ENCODE results near the gene SP6. TPM values are rescaled to one million over a fixed set of nuclear protein-coding genes. Genes with fewer than 3 reads are reported as not detected.

The SP6 gene
- total RNA-seq, 3 donors from 2014 or later, result 2.0 to 11.6 (median 4.7) TPM

GRCh38 chr17:47872651-47873161 lies 21.7 kb upstream of the SP6 start:
- intact Hi-C loops (cut with DNase I, micrococcal nuclease), result no loop called here
- DNase-seq (no peak), ATAC-seq (no peak)
- Histone ChIP-seq H3K9me3 (no peaks in the 10 kb centered on the region), H3K36me3 (ENCODE audit: low read depth) (no peaks in the 10 kb centered on the region), H3K4me1 (ENCODE audit: low read depth) (no peaks in the 10 kb centered on the region), H3K4me3 (no peak overlapping the region)
- TF ChIP-seq CTCF (IDR thresholded peaks at IDR 0.05), result no peak

GRCh38 chr17:47872019-47872650 lies 21.2 kb upstream of the SP6 start:
- intact Hi-C loops (cut with DNase I, micrococcal nuclease), result no loop called here
- H3K36me3 ChIP-seq (ENCODE audit: low read depth), result no peaks in the 10 kb centered on the region
- H3K4me1 ChIP-seq (ENCODE audit: low read depth), result no peaks in the 10 kb centered on the region
- DNase-seq, result no peak
- no peak for ATAC-seq
- no peak for TF ChIP-seq CTCF (IDR thresholded peaks at IDR 0.05)
- H3K4me3 ChIP-seq, result no peak overlapping the region
- no peaks in the 10 kb centered on the region for H3K9me3 ChIP-seq

GRCh38 chr17:47871048-47871447 lies 20.1 kb upstream of the SP6 start:
- no peaks in the 10 kb centered on the region for H3K36me3 ChIP-seq (ENCODE audit: low read depth)
- TF ChIP-seq CTCF (IDR thresholded peaks at IDR 0.05), result no peak
- H3K9me3 ChIP-seq, result no peaks in the 10 kb centered on the region
- no peak for ATAC-seq
- H3K4me3 ChIP-seq, result no peak overlapping the region
- H3K4me1 ChIP-seq (ENCODE audit: low read depth), result no peaks in the 10 kb centered on the region
- intact Hi-C loops (cut with DNase I, micrococcal nuclease), result no loop called here
- no peak for DNase-seq

- H3K4me3 ChIP-seq, result no peak overlapping the region
- TF ChIP-seq CTCF (IDR thresholded peaks at IDR 0.05), result no peak
- intact Hi-C loops (cut with DNase I, micrococcal nuclease), result no loop called here
- H3K4me1 ChIP-seq (ENCODE audit: low read depth), result no peaks in the 10 kb centered on the region
- no peak for DNase-seq
- no peaks in the 10 kb centered on the region for H3K36me3 ChIP-seq (ENCODE audit: low read depth)
- H3K9me3 ChIP-seq, result no peaks in the 10 kb centered on the region
- no peak for ATAC-seq
Measured at GRCh38 chr17:47870056-47870455, 19.1 kb upstream of the SP6 start.

GRCh38 chr17:47869114-47869513 lies 18.2 kb upstream of the SP6 start:
- H3K9me3 ChIP-seq, result no peaks in the 10 kb centered on the region
- no peak for TF ChIP-seq CTCF (IDR thresholded peaks at IDR 0.05)
- no peaks in the 10 kb centered on the region for H3K36me3 ChIP-seq (ENCODE audit: low read depth)
- H3K4me1 ChIP-seq (ENCODE audit: low read depth), result no peaks in the 10 kb centered on the region
- H3K4me3 ChIP-seq, result no peak overlapping the region
- ATAC-seq (no peak), DNase-seq (no peak)
- intact Hi-C loops (cut with DNase I, micrococcal nuclease), result no loop called here

Data from mucosa of descending colon (tissue), 3 donors.